HL-60 (cell line): ENCODE measurements around the gene TFB1M.

Experiments
- GABPA ChIP-seq: IDR thresholded peaks from 2 replicates; pipeline ENCODE4 v1.6.1; 2012; ENCODE audit warnings: low read depth
- POLR2AphosphoS5 ChIP-seq: IDR thresholded peaks from 2 replicates; pipeline ENCODE4 v1.6.1; 2012; ENCODE audit warnings: low read depth
- TF ChIP-seq, protein P1 (sequence below): IDR thresholded peaks from one replicate; pipeline ENCODE4 v1.5.1; 2011; ENCODE audit warnings: low read length, control low read depth, inconsistent platforms; ENCODE audit not compliant: insufficient read depth
- TF ChIP-seq, protein P2 (sequence below): IDR thresholded peaks from 2 replicates; pipeline ENCODE4 v1.6.1; 2012; ENCODE audit warnings: low read depth; ENCODE audit not compliant: insufficient replicate concordance

- TF ChIP-seq POLR2AphosphoS5 (no peak), GABPA (no peak)
- TF ChIP-seq, protein P1, sequence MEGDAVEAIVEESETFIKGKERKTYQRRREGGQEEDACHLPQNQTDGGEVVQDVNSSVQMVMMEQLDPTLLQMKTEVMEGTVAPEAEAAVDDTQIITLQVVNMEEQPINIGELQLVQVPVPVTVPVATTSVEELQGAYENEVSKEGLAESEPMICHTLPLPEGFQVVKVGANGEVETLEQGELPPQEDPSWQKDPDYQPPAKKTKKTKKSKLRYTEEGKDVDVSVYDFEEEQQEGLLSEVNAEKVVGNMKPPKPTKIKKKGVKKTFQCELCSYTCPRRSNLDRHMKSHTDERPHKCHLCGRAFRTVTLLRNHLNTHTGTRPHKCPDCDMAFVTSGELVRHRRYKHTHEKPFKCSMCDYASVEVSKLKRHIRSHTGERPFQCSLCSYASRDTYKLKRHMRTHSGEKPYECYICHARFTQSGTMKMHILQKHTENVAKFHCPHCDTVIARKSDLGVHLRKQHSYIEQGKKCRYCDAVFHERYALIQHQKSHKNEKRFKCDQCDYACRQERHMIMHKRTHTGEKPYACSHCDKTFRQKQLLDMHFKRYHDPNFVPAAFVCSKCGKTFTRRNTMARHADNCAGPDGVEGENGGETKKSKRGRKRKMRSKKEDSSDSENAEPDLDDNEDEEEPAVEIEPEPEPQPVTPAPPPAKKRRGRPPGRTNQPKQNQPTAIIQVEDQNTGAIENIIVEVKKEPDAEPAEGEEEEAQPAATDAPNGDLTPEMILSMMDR, result no peak
- TF ChIP-seq, protein P2, sequence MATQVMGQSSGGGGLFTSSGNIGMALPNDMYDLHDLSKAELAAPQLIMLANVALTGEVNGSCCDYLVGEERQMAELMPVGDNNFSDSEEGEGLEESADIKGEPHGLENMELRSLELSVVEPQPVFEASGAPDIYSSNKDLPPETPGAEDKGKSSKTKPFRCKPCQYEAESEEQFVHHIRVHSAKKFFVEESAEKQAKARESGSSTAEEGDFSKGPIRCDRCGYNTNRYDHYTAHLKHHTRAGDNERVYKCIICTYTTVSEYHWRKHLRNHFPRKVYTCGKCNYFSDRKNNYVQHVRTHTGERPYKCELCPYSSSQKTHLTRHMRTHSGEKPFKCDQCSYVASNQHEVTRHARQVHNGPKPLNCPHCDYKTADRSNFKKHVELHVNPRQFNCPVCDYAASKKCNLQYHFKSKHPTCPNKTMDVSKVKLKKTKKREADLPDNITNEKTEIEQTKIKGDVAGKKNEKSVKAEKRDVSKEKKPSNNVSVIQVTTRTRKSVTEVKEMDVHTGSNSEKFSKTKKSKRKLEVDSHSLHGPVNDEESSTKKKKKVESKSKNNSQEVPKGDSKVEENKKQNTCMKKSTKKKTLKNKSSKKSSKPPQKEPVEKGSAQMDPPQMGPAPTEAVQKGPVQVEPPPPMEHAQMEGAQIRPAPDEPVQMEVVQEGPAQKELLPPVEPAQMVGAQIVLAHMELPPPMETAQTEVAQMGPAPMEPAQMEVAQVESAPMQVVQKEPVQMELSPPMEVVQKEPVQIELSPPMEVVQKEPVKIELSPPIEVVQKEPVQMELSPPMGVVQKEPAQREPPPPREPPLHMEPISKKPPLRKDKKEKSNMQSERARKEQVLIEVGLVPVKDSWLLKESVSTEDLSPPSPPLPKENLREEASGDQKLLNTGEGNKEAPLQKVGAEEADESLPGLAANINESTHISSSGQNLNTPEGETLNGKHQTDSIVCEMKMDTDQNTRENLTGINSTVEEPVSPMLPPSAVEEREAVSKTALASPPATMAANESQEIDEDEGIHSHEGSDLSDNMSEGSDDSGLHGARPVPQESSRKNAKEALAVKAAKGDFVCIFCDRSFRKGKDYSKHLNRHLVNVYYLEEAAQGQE, result no peak
These were observed 90.4 kb downstream of the TFB1M start for GRCh38 chr6:155223646-155224451.
